CD14-positive monocyte (primary cell): Measurements from ENCODE around the gene SLC25A25. TPM values are rescaled to one million over a fixed set of nuclear protein-coding genes. Genes with fewer than 3 reads are reported as not detected.

Experiments used
- DNase-seq, 3 donors: peaks; one replicate each; pipeline ENCODE4 v3.0.0-alpha.2; 2011 to 2022
- H2AFZ ChIP-seq: 2 replicates; pipeline ENCODE4 v1.6.0; 2012; ENCODE audit warnings: mild to moderate bottlenecking, low read depth, low read length, inconsistent platforms; ENCODE audit not compliant: insufficient read depth, poor library complexity, severe bottlenecking
- H3K27ac ChIP-seq, 2 donors: 1 replicate in 1 of 2; 2 replicates in 1 of 2; pipeline ENCODE4 v1.5.1; 2012 to 2013; ENCODE audit warnings: low read length in 2 of 2, control low read depth in 1 of 2, inconsistent platforms in 1 of 2, low read depth in 1 of 2, mild to moderate bottlenecking in 1 of 2
- H3K27me3 ChIP-seq, 2 donors: one replicate each; pipeline versions ENCODE4 v1.6.0 to v1.6.1; 2011 to 2013; ENCODE audit warnings: low read length in 2 of 2; ENCODE audit not compliant: control insufficient read depth in 2 of 2, insufficient read depth in 2 of 2
- H3K36me3 ChIP-seq, 2 donors: replicated peaks in 1 of 2; 1 replicate in 1 of 2; 2 replicates in 1 of 2; pipeline versions ENCODE4 v1.5.1 to v1.6.1; 2012 to 2013; ENCODE audit warnings: low read length in 2 of 2, control low read depth in 1 of 2, inconsistent platforms in 1 of 2, mild to moderate bottlenecking in 1 of 2; ENCODE audit not compliant: insufficient read depth in 2 of 2, control insufficient read depth in 1 of 2
- H3K4me1 ChIP-seq, 2 donors: 1 replicate in 1 of 2; 2 replicates in 1 of 2; pipeline versions ENCODE4 v1.5.1 to v1.6.1; 2012 to 2013; ENCODE audit warnings: low read length in 2 of 2, control low read depth in 1 of 2, inconsistent platforms in 1 of 2, mild to moderate bottlenecking in 1 of 2, moderate library complexity in 1 of 2; ENCODE audit not compliant: insufficient read depth in 2 of 2, control insufficient read depth in 1 of 2
- H3K4me2 ChIP-seq: replicated peaks from 2 replicates; pipeline ENCODE3; 2012; ENCODE audit warnings: low read length, moderate library complexity, mild to moderate bottlenecking; ENCODE audit not compliant: poor library complexity, severe bottlenecking; ENCODE audit errors: extremely low read depth
- H3K4me3 ChIP-seq, 3 experiments: fragments of 200-600 bp in 1 of 3; sonication (generic) in 1 of 3; replicated peaks in 1 of 3; 1 replicate in 2 of 3; 2 replicates in 1 of 3; pipeline ENCODE4 v1.5.1; 2011 to 2013; ENCODE audit warnings: low read length in 3 of 3, mild to moderate bottlenecking in 3 of 3, control low read depth in 2 of 3, low read depth in 2 of 3, inconsistent platforms in 1 of 3, moderate library complexity in 1 of 3
- H3K79me2 ChIP-seq: 2 replicates; pipeline ENCODE4 v1.6.0; 2012; ENCODE audit warnings: mild to moderate bottlenecking, control low read depth, inconsistent platforms, low read length, moderate library complexity; ENCODE audit not compliant: insufficient read depth
- H3K9ac ChIP-seq: 2 replicates; pipeline ENCODE4 v1.6.0; 2017; ENCODE audit warnings: low read length, mild to moderate bottlenecking; ENCODE audit not compliant: insufficient read depth, poor library complexity, severe bottlenecking
- H3K9me3 ChIP-seq, 2 donors: replicated peaks in 1 of 2; 1 replicate in 1 of 2; 2 replicates in 1 of 2; pipeline versions ENCODE4 v1.5.1 to v1.6.1; 2012 to 2013; ENCODE audit warnings: low read length in 2 of 2, control low read depth in 1 of 2; ENCODE audit not compliant: control insufficient read depth in 1 of 2, insufficient read depth in 1 of 2
- H4K20me1 ChIP-seq: 2 replicates; pipeline ENCODE4 v1.6.0; 2012; ENCODE audit warnings: mild to moderate bottlenecking, low read length, control low read depth, moderate library complexity; ENCODE audit not compliant: insufficient read depth
- H3K27ac Mint-ChIP-seq, 7 donors: one replicate each; pipeline ENCODE4 v1.8.0; 2020; ENCODE audit warnings: mild to moderate bottlenecking in 7 of 7, mixed read lengths in 7 of 7, moderate library complexity in 6 of 7, inconsistent platforms in 2 of 7
- H3K27me3 Mint-ChIP-seq, 3 donors: one replicate each; pipeline ENCODE4 v1.8.0; 2021 to 2022; ENCODE audit warnings: low read depth in 3 of 3, mild to moderate bottlenecking in 3 of 3, mixed read lengths in 3 of 3, moderate library complexity in 3 of 3, inconsistent platforms in 1 of 3
- H3K36me3 Mint-ChIP-seq, 2 donors: one replicate each; pipeline ENCODE4 v1.8.0; 2020; ENCODE audit warnings: mixed read lengths in 2 of 2, inconsistent platforms in 1 of 2, mild to moderate bottlenecking in 1 of 2
- H3K4me1 Mint-ChIP-seq: one replicate; pipeline ENCODE4 v1.8.0; 2020; ENCODE audit warnings: mild to moderate bottlenecking, mixed read lengths
- H3K4me3 Mint-ChIP-seq, 2 donors: one replicate each; pipeline ENCODE4 v1.8.0; 2020; ENCODE audit warnings: mild to moderate bottlenecking in 2 of 2, mixed read lengths in 2 of 2, moderate library complexity in 1 of 2
- H3K9me3 Mint-ChIP-seq, 7 donors: one replicate each; pipeline ENCODE4 v1.8.0; 2020 to 2022; ENCODE audit warnings: mixed read lengths in 7 of 7, mild to moderate bottlenecking in 6 of 7, moderate library complexity in 6 of 7, inconsistent platforms in 2 of 7
- WGBS: methylation state at CpG from one replicate; pipeline ENCODE4 v1.1.5; 2013; ENCODE audit warnings: missing lambda C conversion rate; ENCODE audit not compliant: insufficient coverage; 5-methylcytosine and 5-hydroxymethylcytosine counted together
- intact Hi-C, 2 donors: fragments of 100-400 bp; cut with micrococcal nuclease; formaldehyde crosslinking; loops; one replicate each; pipeline versions ENCODE4 v1.15.0 to v1.15.1; 2023
- polyA plus RNA-seq, 3 donors: library from polyadenylated mRNA; depleted of rRNA in 1 of 3; unstranded in 2 of 3; stranded (reverse) in 1 of 3; fragments of 300-500 nt in 2 of 3; fragments of >200 nt in 1 of 3; fragmentation: Illumina TruSeq in 2 of 3; gene quantifications; 1 replicate in 2 of 3; 2 replicates in 1 of 3; pipeline ENCODE4 v1.2.3, GENCODE V29; 2012 to 2021
- TF ChIP-seq, protein P1 (sequence below): fragments of 200-600 bp; IDR thresholded peaks from one replicate; pipeline ENCODE4 v1.8.0; 2022; ENCODE audit warnings: antibody characterized with exemption, mild to moderate bottlenecking

SLC25A25 gene
- polyA plus RNA-seq, 3 donors, result 5.1 to 43.3 (median 6.3) TPM

DNA sequence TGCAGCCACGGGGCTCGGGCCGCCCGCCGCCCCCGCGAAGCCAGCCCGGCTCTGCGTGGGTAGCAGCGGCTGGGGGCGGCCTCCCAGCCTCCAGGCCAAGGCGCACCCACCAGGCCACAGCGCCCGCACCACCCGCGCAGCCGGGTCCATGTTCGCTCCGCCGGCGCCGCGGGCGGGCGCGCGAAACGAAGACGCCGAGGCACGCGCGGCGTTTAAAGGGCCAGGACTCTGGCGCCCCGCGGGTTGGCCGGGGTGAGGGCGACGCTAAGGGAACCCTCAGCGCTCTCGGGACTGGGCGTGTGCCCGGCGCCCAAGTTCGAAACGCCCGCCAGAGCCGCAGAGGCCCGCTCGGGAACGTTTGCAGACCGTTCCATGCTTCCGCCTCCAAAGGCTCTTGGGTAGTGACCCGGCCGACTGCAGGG, 59.5 kb downstream of the SLC25A25 start, which contains the start of gene PTGES2:
PTGES2 (minus strand) TSS at position 162 of the 422 bp plus-strand sequence; CDS start at position 150, 12 bp downstream.
- Mint-ChIP-seq H3K9me3 (peaks cover 0 to 5% (median 0%) of the 10 kb centered on the region in 7 donors), H3K36me3 (peaks cover 14 to 30% of the 10 kb centered on the region in 2 donors), H3K27me3 (peaks cover 0 to 5% (median 4%) of the 10 kb centered on the region in 3 donors), H3K4me3 (peak within 1 kb of the TSS; percentile 98 to 99), H3K27ac (peak within 1 kb of the TSS; percentile 90 to 99 (median 98)), H3K4me1 (peaks cover 34% of the 10 kb centered on the region)
- peaks cover 5% of the 10 kb centered on the region for H3K79me2 ChIP-seq
- peaks cover 0 to 3% of the 10 kb centered on the region in 2 donors for H3K27me3 ChIP-seq
- peaks cover 24% of the 10 kb centered on the region for H4K20me1 ChIP-seq
- intact Hi-C loops, result no loop called here
- TF ChIP-seq, protein P1, sequence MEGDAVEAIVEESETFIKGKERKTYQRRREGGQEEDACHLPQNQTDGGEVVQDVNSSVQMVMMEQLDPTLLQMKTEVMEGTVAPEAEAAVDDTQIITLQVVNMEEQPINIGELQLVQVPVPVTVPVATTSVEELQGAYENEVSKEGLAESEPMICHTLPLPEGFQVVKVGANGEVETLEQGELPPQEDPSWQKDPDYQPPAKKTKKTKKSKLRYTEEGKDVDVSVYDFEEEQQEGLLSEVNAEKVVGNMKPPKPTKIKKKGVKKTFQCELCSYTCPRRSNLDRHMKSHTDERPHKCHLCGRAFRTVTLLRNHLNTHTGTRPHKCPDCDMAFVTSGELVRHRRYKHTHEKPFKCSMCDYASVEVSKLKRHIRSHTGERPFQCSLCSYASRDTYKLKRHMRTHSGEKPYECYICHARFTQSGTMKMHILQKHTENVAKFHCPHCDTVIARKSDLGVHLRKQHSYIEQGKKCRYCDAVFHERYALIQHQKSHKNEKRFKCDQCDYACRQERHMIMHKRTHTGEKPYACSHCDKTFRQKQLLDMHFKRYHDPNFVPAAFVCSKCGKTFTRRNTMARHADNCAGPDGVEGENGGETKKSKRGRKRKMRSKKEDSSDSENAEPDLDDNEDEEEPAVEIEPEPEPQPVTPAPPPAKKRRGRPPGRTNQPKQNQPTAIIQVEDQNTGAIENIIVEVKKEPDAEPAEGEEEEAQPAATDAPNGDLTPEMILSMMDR, result no peak
- H2AFZ ChIP-seq, result peak within 1 kb of the TSS; percentile 95
- H3K9me3 ChIP-seq, result no peaks in the 10 kb centered on the region
- peak within 1 kb of the TSS; percentile 98 for H3K4me2 ChIP-seq
- peak within 1 kb of the TSS; percentile 88 for H3K9ac ChIP-seq
- H3K36me3 ChIP-seq, result peaks cover 13 to 22% of the 10 kb centered on the region in 2 donors
- 0% methylated on average over 56 of the region's 56 CpGs for WGBS
- H3K4me3 ChIP-seq, result peak within 1 kb of the TSS; percentile 71 to 97 (median 94)
- DNase-seq, result peak; percentile 74 to 82 (median 79)
- peaks cover 33 to 45% of the 10 kb centered on the region in 2 donors for H3K4me1 ChIP-seq
- H3K27ac ChIP-seq, result peak within 1 kb of the TSS; percentile 88 to 93

DNA sequence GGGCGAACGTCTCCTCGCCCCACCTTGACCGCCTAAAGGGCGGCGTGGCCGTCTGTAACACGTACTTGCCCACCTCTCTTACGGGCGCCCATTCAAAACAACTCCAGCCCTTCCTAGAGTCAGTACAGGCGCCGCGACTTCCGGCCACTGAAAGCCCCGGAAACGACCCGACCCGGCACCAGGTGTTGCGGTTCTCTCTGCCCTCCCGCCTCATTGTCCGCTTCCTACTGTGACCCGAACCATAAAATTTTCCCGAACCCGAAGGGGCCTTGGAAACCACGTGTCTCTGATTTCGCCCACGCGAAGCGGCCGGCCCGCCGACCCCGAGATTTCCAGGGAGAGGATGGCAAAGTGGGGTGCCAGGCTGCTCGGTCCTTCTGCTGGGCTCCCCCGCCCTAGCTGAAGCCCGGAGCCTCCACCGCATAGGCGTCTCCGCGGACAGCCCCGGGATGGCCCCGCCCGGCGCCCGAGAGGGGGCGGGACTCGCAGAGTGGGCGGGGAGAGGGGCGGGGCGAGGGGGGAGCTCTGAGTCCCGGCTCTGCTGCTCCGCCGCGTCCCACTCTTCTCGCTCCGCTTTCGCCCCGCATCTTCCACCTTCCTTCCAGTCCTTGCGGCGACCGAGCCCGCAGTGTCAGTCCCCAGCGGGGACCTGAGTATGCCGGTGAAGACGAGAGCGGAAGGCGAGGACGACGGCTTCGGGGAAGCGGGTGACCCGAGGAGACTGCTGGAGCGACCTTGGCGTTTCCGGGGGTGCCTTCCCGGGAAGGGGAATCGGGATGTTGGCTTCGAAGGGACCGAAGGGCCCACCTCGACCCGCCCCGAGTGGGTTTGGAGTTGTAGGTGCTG, 60.2 kb downstream of the SLC25A25 start:
- peaks cover 7 to 16% of the 10 kb centered on the region in 2 donors for H3K36me3 ChIP-seq
- H3K4me1 ChIP-seq, result peaks cover 33 to 45% of the 10 kb centered on the region in 2 donors
- WGBS, result under 1% methylated on average over 68 of the region's 82 CpGs
- H3K9me3 Mint-ChIP-seq, result peaks cover 0 to 5% (median 0%) of the 10 kb centered on the region in 7 donors
- H3K9ac ChIP-seq, result peak overlapping the region; percentile 88
- peak overlapping the region; percentile 95 for H2AFZ ChIP-seq
- H3K79me2 ChIP-seq, result peaks cover 5% of the 10 kb centered on the region
- H4K20me1 ChIP-seq, result peaks cover 24% of the 10 kb centered on the region
- H3K36me3 Mint-ChIP-seq, result peaks cover 8 to 24% of the 10 kb centered on the region in 2 donors
- peaks cover 34% of the 10 kb centered on the region for H3K4me1 Mint-ChIP-seq
- intact Hi-C loops, result no loop called here
- H3K9me3 ChIP-seq, result no peaks in the 10 kb centered on the region
- H3K4me3 Mint-ChIP-seq, result peak overlapping the region; percentile 98 to 99
- H3K27me3 ChIP-seq, result peaks cover 0 to 3% of the 10 kb centered on the region in 2 donors
- peak overlapping the region; percentile 88 to 93 for H3K27ac ChIP-seq
- peak overlapping the region; percentile 98 for H3K4me2 ChIP-seq
- H3K27me3 Mint-ChIP-seq, result peaks cover 0 to 8% (median 4%) of the 10 kb centered on the region in 3 donors
- DNase-seq, result peak; percentile 66 to 82 (median 73)
- H3K27ac Mint-ChIP-seq, result peak overlapping the region; percentile 90 to 99 (median 98)
- TF ChIP-seq, protein P1, result no peak
- peak overlapping the region; percentile 71 to 97 (median 94) for H3K4me3 ChIP-seq
